H1 (cell line): ENCODE data around the gene TRIM29. TPM values are rescaled to one million over a fixed set of nuclear protein-coding genes. Genes with fewer than 3 reads are reported as not detected.

Experiments used
- CTCF ChIA-PET: fragments of 300-600 bp; sonication (Branson Sonifier 250); formaldehyde crosslinking; loops from one replicate; lab custom pipeline; 2021; ENCODE audit not compliant: partially characterized antibody; lab: Charles Lee
- POLR2A ChIA-PET: fragments of 300-600 bp; sonication (Branson Sonifier 250); formaldehyde crosslinking; loops from one replicate; lab custom pipeline; 2021; ENCODE audit warnings: inconsistent platforms; ENCODE audit not compliant: partially characterized antibody; lab: Charles Lee
- DNase-seq, 2 experiments: peaks; one replicate each; pipeline versions ENCODE4 v3.0.0 to v3.0.0-alpha.2; 2010 to 2022; ENCODE audit warnings: low spot score in 2 of 2, low read depth in 1 of 2, mixed read lengths in 1 of 2
- FAIRE-seq: peaks from 2 replicates; lab custom pipeline; 2011; peaks lifted over from hg19 to GRCh38; lab: Jason Lieb, UNC
- H2AFZ ChIP-seq: 2 replicates; pipeline ENCODE4 v1.8.1; 2012; ENCODE audit warnings: low read length, inconsistent platforms
- H2AK5ac ChIP-seq: 2 replicates; pipeline ENCODE4 v1.6.1; 2013; ENCODE audit warnings: low read depth, low read length
- H2BK120ac ChIP-seq: replicated peaks from 2 replicates; pipeline ENCODE3; 2013; ENCODE audit warnings: low read depth, low read length, inconsistent platforms
- H2BK12ac ChIP-seq: 2 replicates; pipeline ENCODE4 v1.6.1; 2013; ENCODE audit warnings: low read depth, low read length
- H2BK15ac ChIP-seq: 2 replicates; pipeline ENCODE4 v1.6.1; 2013; ENCODE audit warnings: low read length
- H2BK20ac ChIP-seq: 2 replicates; pipeline ENCODE4 v1.6.1; 2013; ENCODE audit warnings: low read length
- H2BK5ac ChIP-seq: 2 replicates; pipeline ENCODE4 v1.6.1; 2013; ENCODE audit warnings: low read depth, low read length
- H3K14ac ChIP-seq: 2 replicates; pipeline ENCODE4 v1.6.1; 2013; ENCODE audit warnings: inconsistent platforms; ENCODE audit not compliant: insufficient read length
- H3K18ac ChIP-seq: 2 replicates; pipeline ENCODE4 v1.6.1; 2013; ENCODE audit warnings: low read length; ENCODE audit errors: extremely low read depth
- H3K23ac ChIP-seq: 2 replicates; pipeline ENCODE4 v1.6.1; 2013; ENCODE audit warnings: inconsistent platforms; ENCODE audit not compliant: insufficient read length
- H3K23me2 ChIP-seq: 2 replicates; pipeline ENCODE4 v1.6.1; 2013; ENCODE audit warnings: low read depth, low read length
- H3K27ac ChIP-seq: 2 replicates; pipeline ENCODE4 v1.6.1; 2011; ENCODE audit warnings: low read depth, low read length, inconsistent platforms
- H3K27me3 ChIP-seq, 4 experiments: replicated peaks in 1 of 4; 1 replicate in 1 of 4; 2 replicates in 3 of 4; pipeline versions ENCODE4 v1.6.1 to v1.8.1; 2011 to 2013; ENCODE audit warnings: low read length in 3 of 4, mild to moderate bottlenecking in 3 of 4, inconsistent platforms in 2 of 4, mixed read lengths in 2 of 4, moderate library complexity in 1 of 4; ENCODE audit not compliant: control insufficient read depth in 3 of 4, insufficient read depth in 3 of 4; ENCODE audit errors: extremely low read depth in 1 of 4
- H3K36me3 ChIP-seq, 4 experiments: 2 replicates each; pipeline versions ENCODE4 v1.6.1 to v1.8.1; 2011 to 2013; ENCODE audit warnings: mild to moderate bottlenecking in 4 of 4, low read length in 3 of 4, moderate library complexity in 2 of 4, control low read depth in 1 of 4, inconsistent platforms in 1 of 4; ENCODE audit not compliant: insufficient read depth in 4 of 4, control insufficient read depth in 2 of 4
- H3K4ac ChIP-seq: replicated peaks from 2 replicates; pipeline ENCODE3; 2013; ENCODE audit warnings: low read length, low read depth, mixed read lengths, inconsistent platforms; ENCODE audit not compliant: insufficient read length
- H3K4me1 ChIP-seq, 4 experiments: replicated peaks in 1 of 4; 1 replicate in 1 of 4; 2 replicates in 3 of 4; pipeline versions ENCODE4 v1.6.1 to v1.8.1; 2011 to 2013; ENCODE audit warnings: low read length in 3 of 4, inconsistent platforms in 2 of 4, mixed read lengths in 1 of 4; ENCODE audit not compliant: insufficient read depth in 4 of 4, control insufficient read depth in 3 of 4
- H3K4me2 ChIP-seq, 2 experiments: 2 replicates each; pipeline versions ENCODE4 v1.6.1 to v1.8.1; 2011 to 2013; ENCODE audit warnings: low read depth in 2 of 2, low read length in 2 of 2, control low read depth in 1 of 2, inconsistent platforms in 1 of 2, mild to moderate bottlenecking in 1 of 2; ENCODE audit not compliant: insufficient read depth in 1 of 2
- H3K4me3 ChIP-seq, 4 experiments: fragments of 200-600, 300-600 bp in 1 of 4; sonication (generic), shearing (Covaris generic), sonication (Bioruptor Twin) in 1 of 4; 2 replicates each; pipeline versions ENCODE4 v1.5.1 to v1.8.1; 2011 to 2016; ENCODE audit warnings: low read length in 4 of 4, low read depth in 3 of 4, control low read depth in 2 of 4, inconsistent platforms in 2 of 4, mild to moderate bottlenecking in 2 of 4, mixed read lengths in 1 of 4, moderate library complexity in 1 of 4; ENCODE audit not compliant: insufficient read depth in 2 of 4; ENCODE audit errors: extremely low read depth in 1 of 4
- H3K56ac ChIP-seq: replicated peaks from 2 replicates; pipeline ENCODE3; 2013; ENCODE audit warnings: low read depth, mild to moderate bottlenecking, mixed read lengths, low read length, inconsistent platforms; ENCODE audit not compliant: insufficient read length
- H3K79me1 ChIP-seq: 2 replicates; pipeline ENCODE4 v1.6.1; 2013; ENCODE audit warnings: low read depth, low read length, control low read depth
- H3K79me2 ChIP-seq, 2 experiments: 2 replicates each; pipeline versions ENCODE4 v1.6.1 to v1.8.1; 2012 to 2013; ENCODE audit warnings: low read length in 2 of 2, mild to moderate bottlenecking in 2 of 2, inconsistent platforms in 1 of 2; ENCODE audit not compliant: insufficient read depth in 2 of 2, control insufficient read depth in 1 of 2
- H3K9ac ChIP-seq, 4 experiments: replicated peaks in 1 of 4; 1 replicate in 1 of 4; 2 replicates in 3 of 4; pipeline versions ENCODE4 v1.6.1 to v1.8.1; 2011 to 2013; ENCODE audit warnings: low read depth in 3 of 4, low read length in 3 of 4, control low read depth in 2 of 4, mild to moderate bottlenecking in 2 of 4, moderate library complexity in 2 of 4, inconsistent platforms in 1 of 4; ENCODE audit errors: extremely low read depth in 1 of 4
- H3K9me3 ChIP-seq, 2 experiments: 2 replicates each; pipeline versions ENCODE4 v1.6.1 to v1.8.1; 2012 to 2013; ENCODE audit warnings: mild to moderate bottlenecking in 2 of 2, moderate library complexity in 2 of 2, control low read depth in 1 of 2, inconsistent platforms in 1 of 2, low read depth in 1 of 2, low read length in 1 of 2, mixed read lengths in 1 of 2; ENCODE audit not compliant: insufficient read depth in 2 of 2
- H4K20me1 ChIP-seq, 2 experiments: replicated peaks in 1 of 2; 2 replicates each; pipeline versions ENCODE3 to v1.8.1; 2011 to 2013; ENCODE audit warnings: inconsistent platforms in 2 of 2, low read length in 2 of 2, mild to moderate bottlenecking in 1 of 2; ENCODE audit not compliant: insufficient read depth in 2 of 2, control insufficient read depth in 1 of 2
- H4K5ac ChIP-seq: 2 replicates; pipeline ENCODE4 v1.6.1; 2013; ENCODE audit warnings: low read length, low read depth, mixed read lengths, inconsistent platforms; ENCODE audit not compliant: insufficient read length
- H4K8ac ChIP-seq: 2 replicates; pipeline ENCODE4 v1.8.0; 2013; ENCODE audit warnings: mild to moderate bottlenecking, moderate library complexity, low read length, inconsistent platforms; ENCODE audit not compliant: insufficient read depth; ENCODE audit errors: extremely low read depth
- H4K91ac ChIP-seq: replicated peaks from 2 replicates; pipeline ENCODE3; 2013; ENCODE audit warnings: low read length, mixed read lengths, inconsistent platforms; ENCODE audit not compliant: insufficient read length
- SIRT6 ChIP-seq: IDR thresholded peaks from one replicate; pipeline ENCODE4 v1.7.1; 2012; ENCODE audit warnings: low read length, inconsistent platforms
- WGBS, 2 experiments: shearing (Covaris generic) in 1 of 2; methylation state at CpG; one replicate each; pipeline versions ENCODE4 v1.1.6 to v1.1.7; 2013 to 2015; ENCODE audit warnings: low lambda C conversion rate in 2 of 2, mixed read lengths in 2 of 2, inconsistent platforms in 1 of 2, low coverage in 1 of 2, missing lambda C conversion rate in 1 of 2; ENCODE audit not compliant: insufficient replicate concordance in 2 of 2, insufficient coverage in 1 of 2, insufficient read length in 1 of 2; ENCODE audit errors: extremely low coverage in 1 of 2, missing lambda C conversion rate in 1 of 2; 5-methylcytosine and 5-hydroxymethylcytosine counted together
- polyA plus RNA-seq, 7 experiments: library from polyadenylated mRNA; depleted of rRNA in 3 of 7; stranded (reverse) in 5 of 7; unstranded in 2 of 7; fragments of >200 nt in 5 of 7; fragments of 200-250 nt in 2 of 7; gene quantifications; 1 replicate in 5 of 7; 2 replicates in 1 of 7; 4 replicates in 1 of 7; pipeline versions ENCODE4 v1.2.1 to v1.2.3, GENCODE V29; 2011 to 2013; ENCODE audit warnings: missing spikeins in 2 of 7, mixed read lengths in 2 of 7
- total RNA-seq: library from RNA; stranded (reverse); fragmentation: NEBNext Ultra II Directional; extraction: Animal tissue kit (Norgen Biotek cat#: 25700); gene quantifications from 2 replicates; pipeline ENCODE4 v1.2.1, GENCODE V29; 2021
- TF ChIP-seq, protein P1 (sequence below): IDR thresholded peaks from 2 replicates; pipeline ENCODE4 v1.6.1; 2012; ENCODE audit warnings: inconsistent platforms

The TRIM29 gene
- total and polyA plus RNA-seq, 2 of the 8 experiments (the other 6 are each of a cell fraction or from before 2014, with no cell fraction given): 0.17 to 0.43 TPM

DNA sequence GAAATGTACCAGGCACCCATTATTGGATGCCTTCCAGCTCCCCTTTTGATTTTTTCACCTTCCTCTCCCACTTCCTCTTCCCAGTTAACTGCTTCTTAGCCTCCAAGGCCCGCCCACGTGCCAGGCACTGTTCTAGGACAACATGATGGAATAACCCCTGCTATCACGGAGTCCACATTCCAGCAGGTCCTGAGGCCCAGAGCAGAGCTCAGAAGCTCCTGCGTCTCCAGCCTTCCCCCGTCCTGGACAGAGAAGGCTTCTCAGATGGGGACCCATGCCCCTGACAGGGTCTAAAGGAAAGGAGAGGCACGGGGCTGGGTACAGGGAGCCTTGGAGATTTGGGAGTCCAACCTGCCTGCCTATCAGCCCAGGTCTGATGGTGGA, 29.1 kb downstream of the TRIM29 start:
- Histone ChIP-seq H3K23me2 (no peaks in the 10 kb centered on the region; the same call in 1 of the 2 replicates), H4K5ac (no peak overlapping the region), H3K18ac (no peak overlapping the region), H4K8ac (no peak overlapping the region), H3K56ac (no peak overlapping the region), H3K27ac (no peak overlapping the region), H4K20me1 (no peaks in the 10 kb centered on the region), H3K79me2 (no peaks in the 10 kb centered on the region), H4K91ac (no peak overlapping the region), H3K4ac (no peak overlapping the region), H3K27me3 (peaks cover 0 to 2% (median 1%) of the 10 kb centered on the region in 4 experiments; a peak in 2 of 7 replicates), H3K4me1 (peaks cover 2 to 12% (median 7%) of the 10 kb centered on the region in 4 experiments), H3K79me1 (no peaks in the 10 kb centered on the region), H2BK120ac (no peak overlapping the region), H3K4me3 (no peak overlapping the region), H3K14ac (no peak overlapping the region), H3K23ac (no peak overlapping the region), H3K4me2 (no peak overlapping the region), H3K36me3 (no peaks in the 10 kb centered on the region), H2AFZ (no peak overlapping the region), H2BK20ac (no peak overlapping the region), H3K9ac (no peak overlapping the region), H3K9me3 (no peaks in the 10 kb centered on the region), H2BK15ac (no peak overlapping the region), H2AK5ac (no peak overlapping the region), H2BK5ac (no peak overlapping the region), H2BK12ac (no peak overlapping the region)
- TF ChIP-seq, protein P1, sequence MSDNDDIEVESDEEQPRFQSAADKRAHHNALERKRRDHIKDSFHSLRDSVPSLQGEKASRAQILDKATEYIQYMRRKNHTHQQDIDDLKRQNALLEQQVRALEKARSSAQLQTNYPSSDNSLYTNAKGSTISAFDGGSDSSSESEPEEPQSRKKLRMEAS: no peak
- no peak for TF ChIP-seq SIRT6
- POLR2A ChIA-PET: interaction anchor here (1.3 kb wide), 1 partner anchor 94 kb away, joined by 3 read pairs; no protein-coding TSS in a partner anchor
- FAIRE-seq (no peak), DNase-seq (no peak)
- CTCF ChIA-PET: interaction anchor here (0.6 to 8.0 kb wide), 117 partner anchors 9 to 730 kb away, joined by 3 to 146 read pairs (median 5); partner anchors contain the start of genes NECTIN1, POU2F3 and TRIM29
- 71% methylated on average over 6 of the region's 6 CpGs; no CpG with 5 or more reads in 1 of the 2 experiments for WGBS, 2 experiments
